ENCODE data around the gene SNX14. TPM values are rescaled to one million over a fixed set of nuclear protein-coding genes. Genes with fewer than 3 reads are reported as not detected.
"Not testable (repeated sequence)": the region's sequence is repeated elsewhere in the genome, so short reads cannot be mapped to it uniquely, and the experiment has no call there.

Gene SNX14
- total RNA-seq, 1 donor from 2014 or later = 97.8 TPM

GRCh38 chr6:85637579-85637978 lies 43.9 kb upstream of the SNX14 start:
- H3K27me3 ChIP-seq = no peaks in the 10 kb centered on the region
- no peak overlapping the region for H3K27ac ChIP-seq
- DNase-seq (no peak), ATAC-seq (no peak)
- no peak for TF ChIP-seq CTCF (IDR thresholded peaks at IDR 0.05)
- intact Hi-C loops (cut with DNase I) = no loop called here
- H3K9me3 ChIP-seq = no peaks in the 10 kb centered on the region
- no peak overlapping the region for H3K4me3 ChIP-seq
- H3K4me1 ChIP-seq = peaks cover 39% of the 10 kb centered on the region
- peaks cover 80% of the 10 kb centered on the region for H3K36me3 ChIP-seq

DNA sequence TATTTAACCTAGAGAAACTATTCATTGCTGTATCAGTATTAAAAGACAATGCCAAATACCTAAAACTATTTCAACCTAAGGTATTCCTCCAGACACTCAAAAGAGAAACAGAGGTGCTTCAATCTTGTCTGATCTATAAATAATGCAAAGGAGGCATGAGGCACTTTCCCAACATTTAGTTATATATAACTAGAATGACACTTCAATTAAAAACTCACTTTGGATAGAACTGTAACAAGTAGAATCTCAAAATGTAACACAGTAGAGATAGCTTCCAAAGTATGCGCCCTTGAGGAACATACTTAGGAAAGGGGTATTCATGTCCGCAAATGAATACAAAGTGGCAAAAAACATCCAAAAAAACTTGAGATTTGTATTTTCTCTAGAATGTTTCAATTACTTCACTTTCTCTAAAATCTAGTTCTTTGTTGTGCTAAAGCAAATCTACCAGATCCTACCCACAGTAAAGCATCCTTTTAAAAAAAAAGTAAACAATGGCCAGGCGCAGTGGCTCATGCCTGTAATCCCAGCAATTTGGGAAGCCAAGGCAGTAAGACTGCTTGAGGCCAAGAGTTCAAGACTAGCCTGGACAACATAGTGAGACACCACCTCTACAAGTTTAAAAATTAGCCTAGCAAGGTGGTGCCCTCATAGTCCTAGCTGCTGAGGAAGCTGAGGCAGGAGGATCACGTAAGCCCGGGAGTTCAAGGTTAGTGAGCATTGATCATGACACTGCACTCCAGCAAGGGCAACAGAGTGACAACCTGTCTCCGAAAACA lies 38.7 kb upstream of the SNX14 start:
- ATAC-seq = no peak
- intact Hi-C loops (cut with DNase I) = no loop called here
- no peak for TF ChIP-seq CTCF (IDR thresholded peaks at IDR 0.05)
- H3K4me1 ChIP-seq = peaks cover 3% of the 10 kb centered on the region
- H3K4me3 ChIP-seq = no peak overlapping the region
- no peaks in the 10 kb centered on the region for H3K9me3 ChIP-seq
- H3K27me3 ChIP-seq = no peaks in the 10 kb centered on the region
- peaks cover 90% of the 10 kb centered on the region for H3K36me3 ChIP-seq
- no peak overlapping the region for H3K27ac ChIP-seq
- DNase-seq = no peak

DNA sequence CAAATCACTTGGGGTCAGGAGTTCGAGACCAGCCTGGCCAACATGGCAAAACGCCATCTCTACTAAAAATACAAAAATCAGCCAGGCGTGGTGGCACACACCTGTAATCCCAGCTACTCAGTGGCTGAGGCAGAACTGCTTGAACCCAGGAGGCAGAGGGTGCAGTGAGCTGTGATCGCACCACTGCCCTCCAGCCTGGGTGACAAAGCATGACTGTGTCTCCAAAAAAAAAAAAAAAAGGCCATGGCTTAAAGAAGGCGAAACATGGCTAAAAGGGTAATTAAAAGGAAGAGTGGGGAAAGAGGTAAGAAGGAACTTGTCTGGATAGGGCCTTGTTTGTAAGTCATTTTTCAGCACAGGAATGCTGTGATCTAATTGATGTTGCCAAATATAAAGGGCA lies 37.5 kb upstream of the SNX14 start:
- H3K27ac ChIP-seq; DNase-seq; H3K4me1 ChIP-seq; H3K27me3 ChIP-seq; ATAC-seq; intact Hi-C loops (cut with DNase I); H3K4me3 ChIP-seq; H3K9me3 ChIP-seq: not testable (repeated sequence)
- peaks cover 90% of the 10 kb centered on the region for H3K36me3 ChIP-seq

DNA sequence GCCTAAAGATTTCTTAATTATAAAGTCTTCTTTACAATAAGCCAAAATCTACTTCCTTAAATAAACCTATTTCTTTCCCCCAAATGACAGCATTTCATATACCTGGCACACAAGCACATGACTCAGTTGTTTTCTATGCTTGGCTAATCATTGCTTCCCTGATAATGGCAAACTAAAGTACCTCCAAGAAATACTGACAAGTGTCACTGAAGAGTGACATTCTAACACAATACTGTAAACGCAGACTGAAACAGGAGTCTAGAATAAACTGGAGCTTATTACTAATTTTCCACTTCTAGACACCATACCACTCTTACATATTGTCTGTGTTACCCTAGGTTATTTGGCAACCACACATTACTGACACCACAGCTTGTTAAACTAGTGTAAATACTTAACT lies 34.7 kb upstream of the SNX14 start:
- Histone ChIP-seq H3K27me3 (no peaks in the 10 kb centered on the region), H3K36me3 (peaks cover 87% of the 10 kb centered on the region), H3K4me3 (no peak overlapping the region), H3K27ac (no peak overlapping the region), H3K9me3 (no peaks in the 10 kb centered on the region), H3K4me1 (peaks cover 2% of the 10 kb centered on the region)
- no peak for TF ChIP-seq CTCF (IDR thresholded peaks at IDR 0.05)
- ATAC-seq = no peak
- no peak for DNase-seq
- intact Hi-C loops (cut with DNase I) = no loop called here

GRCh38 chr6:85620308-85620707 lies 26.6 kb upstream of the SNX14 start:
- Histone ChIP-seq H3K9me3 (no peaks in the 10 kb centered on the region), H3K4me1 (no peaks in the 10 kb centered on the region), H3K4me3 (no peak overlapping the region), H3K27ac (no peak overlapping the region), H3K27me3 (no peaks in the 10 kb centered on the region), H3K36me3 (peaks cover 97% of the 10 kb centered on the region)
- ATAC-seq (no peak), DNase-seq (no peak)
- TF ChIP-seq CTCF (IDR thresholded peaks at IDR 0.05) = no peak
- intact Hi-C loops (cut with DNase I) = no loop called here

- no peaks in the 10 kb centered on the region for H3K4me1 ChIP-seq
- ATAC-seq = no peak
- DNase-seq = no peak
- H3K9me3 ChIP-seq = no peaks in the 10 kb centered on the region
- H3K4me3 ChIP-seq = no peak overlapping the region
- H3K27ac ChIP-seq = no peak overlapping the region
- intact Hi-C loops (cut with DNase I) = no loop called here
- H3K36me3 ChIP-seq = peaks cover 95% of the 10 kb centered on the region
- H3K27me3 ChIP-seq = no peaks in the 10 kb centered on the region
- TF ChIP-seq CTCF (IDR thresholded peaks at IDR 0.05) = no peak
These were observed 21.1 kb upstream of the SNX14 start for GRCh38 chr6:85614780-85615179.

All from upper lobe of right lung (tissue), 1 donor.